HG02642 (cell line): Measurements from ENCODE around the gene RIPOR2.
A peak's percentile ranks its signal among the peaks of the same experiment; 100 is the strongest.
"Not testable (repeated sequence)": the region's sequence is repeated elsewhere in the genome, so short reads cannot be mapped to it uniquely, and the experiment has no call there.

Experiments used
- ATAC-seq: cut with Tn5 transposase; IDR thresholded peaks from one replicate; pipeline ENCODE4 v1.9.1; 2021; ENCODE audit warnings: mild to moderate bottlenecking; ENCODE audit not compliant: unreplicated experiment, poor library complexity

RIPOR2 gene

DNA sequence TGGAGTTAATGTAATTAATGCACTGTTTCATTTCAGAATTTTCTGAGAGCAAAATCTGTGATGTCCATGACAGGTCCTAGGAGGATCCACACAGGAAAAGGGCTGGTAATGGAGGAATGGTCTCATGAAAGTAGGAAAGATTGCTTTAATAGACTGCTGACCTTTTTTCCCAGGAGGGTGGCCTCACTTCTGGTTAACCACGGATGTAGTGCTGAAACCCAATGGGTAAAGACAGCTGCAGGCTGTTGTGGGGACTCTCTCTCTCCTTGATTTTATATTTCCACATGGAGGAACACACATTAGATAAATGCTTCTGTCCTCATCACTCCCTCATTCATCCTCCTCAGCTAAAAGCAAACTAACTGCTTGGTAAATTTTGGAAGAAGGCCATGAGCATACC, 23.6 kb upstream of the RIPOR2 start:
- no peak for ATAC-seq

DNA sequence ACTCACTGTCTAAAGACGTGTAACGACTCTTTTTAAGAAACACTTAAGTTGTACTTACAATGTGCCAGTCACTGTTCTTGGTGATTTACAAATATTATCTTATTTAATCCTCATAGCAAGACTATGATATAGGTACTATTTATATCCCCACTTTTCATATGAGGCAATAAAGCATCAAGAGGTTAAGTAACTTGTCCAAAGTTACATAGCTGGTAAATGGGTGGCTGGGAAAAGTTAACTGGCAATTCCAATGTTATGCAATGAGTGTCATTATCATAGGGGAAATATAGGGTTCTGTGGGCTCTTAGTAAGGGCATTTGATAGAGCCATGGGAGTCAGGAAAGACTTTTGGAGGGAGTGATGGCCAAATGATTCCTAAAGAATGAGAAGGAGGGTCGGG, 21.4 kb upstream of the RIPOR2 start:
- no peak for ATAC-seq

DNA sequence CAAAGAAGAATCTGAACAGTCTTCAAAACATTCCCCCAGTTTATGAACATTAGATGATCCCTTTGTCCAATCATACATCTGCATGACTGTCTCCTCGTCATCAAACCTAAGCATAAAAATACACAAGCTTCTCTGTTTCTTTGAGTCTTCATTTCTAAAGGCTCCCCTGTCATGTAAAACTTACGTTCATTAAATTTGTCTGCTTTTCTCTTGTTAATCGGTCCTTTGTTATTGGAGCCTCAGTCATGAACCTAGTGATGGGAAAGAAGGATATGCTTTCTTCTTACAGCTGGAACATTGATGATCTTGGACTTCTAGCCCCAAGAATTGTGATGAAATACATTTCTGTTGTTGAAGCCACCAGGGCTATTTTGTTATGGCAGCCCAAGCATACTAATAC, 18.0 kb upstream of the RIPOR2 start:
- ATAC-seq: no peak

DNA sequence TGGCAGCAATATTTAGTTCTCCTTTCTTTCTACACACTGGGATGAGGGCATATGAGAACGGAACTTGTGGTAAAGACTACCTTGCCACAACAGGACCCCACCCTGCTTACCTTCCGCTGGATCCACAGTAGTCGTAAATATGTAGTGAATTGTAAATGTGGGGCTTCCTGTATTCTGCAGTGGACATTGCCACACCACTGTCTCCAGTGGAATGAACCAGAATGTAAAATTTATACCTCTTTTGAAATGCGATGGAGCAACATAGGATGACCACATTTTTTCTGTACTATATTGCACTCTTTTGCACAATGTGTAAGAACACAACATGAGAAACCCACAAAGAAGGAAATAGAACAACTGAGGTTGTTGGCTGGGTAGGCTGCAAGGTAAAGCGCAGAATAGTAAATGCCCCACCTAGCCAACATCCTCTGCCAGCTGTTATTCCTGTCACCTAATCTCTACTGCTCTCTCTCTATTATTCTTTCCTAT, 16.1 kb upstream of the RIPOR2 start:
- no peak for ATAC-seq

DNA sequence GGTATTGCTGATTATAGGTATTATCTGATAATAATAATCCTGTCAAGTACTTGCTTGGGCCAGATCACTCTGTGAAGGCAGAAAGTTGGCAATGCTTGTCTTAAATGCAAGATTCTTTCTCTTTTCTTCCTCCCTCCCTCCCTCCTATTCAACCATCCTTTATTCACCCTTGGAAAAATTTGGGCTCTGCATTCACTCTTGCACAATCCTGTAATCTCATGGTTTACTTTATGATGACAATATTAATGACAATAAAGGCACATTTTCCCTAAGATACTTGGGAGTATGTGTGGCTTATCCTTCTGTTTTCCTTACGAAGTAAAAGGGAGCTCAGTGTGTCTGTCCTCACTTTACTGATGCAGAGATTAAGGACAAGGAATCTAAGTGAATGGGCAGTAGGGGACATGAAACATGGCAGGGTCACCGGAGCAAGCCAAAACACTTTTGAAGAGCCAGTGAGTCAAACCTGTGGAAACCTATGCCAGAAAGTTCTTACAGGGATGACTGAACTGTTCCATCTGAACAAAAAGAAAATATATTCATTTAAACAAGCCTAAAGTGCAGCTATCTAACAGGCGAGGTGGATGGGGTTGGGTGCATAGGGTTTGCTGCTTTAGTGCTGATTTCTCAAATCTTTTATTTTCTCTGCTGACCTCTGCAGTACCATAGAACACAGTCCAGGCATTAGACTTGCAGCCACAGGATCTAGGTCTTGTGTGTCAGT, 14.6 kb upstream of the RIPOR2 start:
- ATAC-seq: no peak

DNA sequence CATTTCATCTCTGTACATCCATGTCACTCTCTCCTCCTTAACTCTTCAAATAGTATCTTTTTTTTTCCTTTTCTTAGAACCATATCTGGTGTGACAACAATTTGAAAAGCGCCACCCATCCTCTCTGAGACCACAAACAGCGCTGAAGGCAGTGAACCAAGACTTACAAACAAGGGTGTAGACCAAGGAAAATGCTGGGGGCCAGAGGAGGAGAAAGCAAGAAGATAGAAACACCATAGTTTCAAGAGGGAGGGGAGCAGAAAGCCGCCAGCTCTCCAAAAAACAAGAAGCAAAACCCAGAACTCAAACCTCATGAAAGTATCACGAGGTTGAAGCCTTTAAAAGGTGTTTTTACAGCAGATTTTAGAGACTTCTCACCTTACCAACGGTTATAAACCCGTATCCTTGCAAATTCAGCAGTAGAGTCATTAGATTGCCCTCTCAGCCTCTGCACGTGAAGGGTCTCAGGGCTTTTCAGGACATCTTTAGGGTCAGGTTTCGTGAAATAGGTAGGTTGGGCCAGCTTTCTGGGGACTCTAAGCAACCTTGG, 13.3 kb upstream of the RIPOR2 start:
- peak; percentile 94 for ATAC-seq

DNA sequence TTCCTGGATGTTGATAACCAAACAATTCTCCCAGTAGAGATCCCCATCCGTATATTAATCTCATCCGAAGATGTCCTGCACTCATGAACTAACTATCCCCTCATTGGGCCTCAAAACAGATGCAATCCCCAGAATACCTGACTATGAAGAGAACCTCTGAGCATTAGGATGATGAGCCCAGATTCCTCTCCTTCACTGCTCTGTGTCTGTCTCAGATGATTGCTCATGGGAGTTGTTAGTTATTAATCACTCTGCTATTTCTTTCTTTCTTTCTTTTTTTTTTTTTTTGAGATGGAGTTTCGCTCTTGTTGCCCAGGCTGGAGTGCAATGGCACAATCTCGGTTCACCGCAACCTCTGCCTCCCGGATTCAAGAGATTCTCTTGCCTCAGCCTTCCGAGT, 12.5 kb upstream of the RIPOR2 start:
- ATAC-seq: not testable (repeated sequence)

DNA sequence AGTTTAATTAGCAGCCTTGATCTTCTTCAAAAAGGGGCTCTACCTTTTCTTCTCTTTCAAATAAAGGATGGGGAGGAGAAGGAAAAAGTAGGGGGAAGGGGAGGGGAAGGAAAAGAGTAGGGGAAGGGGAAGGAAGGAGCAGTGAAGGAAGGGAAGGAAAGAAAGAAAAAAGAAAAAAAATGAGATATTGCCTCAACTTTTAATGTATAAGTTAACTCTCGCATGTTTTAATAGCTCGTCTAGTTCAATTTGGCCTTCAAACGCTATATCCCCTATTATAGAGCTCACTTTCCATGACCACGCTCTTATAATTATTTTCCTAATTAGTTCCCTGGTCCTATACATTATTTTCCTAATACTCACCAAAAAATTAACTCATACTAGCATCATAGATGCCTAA, 11.9 kb upstream of the RIPOR2 start:
- ATAC-seq: no peak

DNA sequence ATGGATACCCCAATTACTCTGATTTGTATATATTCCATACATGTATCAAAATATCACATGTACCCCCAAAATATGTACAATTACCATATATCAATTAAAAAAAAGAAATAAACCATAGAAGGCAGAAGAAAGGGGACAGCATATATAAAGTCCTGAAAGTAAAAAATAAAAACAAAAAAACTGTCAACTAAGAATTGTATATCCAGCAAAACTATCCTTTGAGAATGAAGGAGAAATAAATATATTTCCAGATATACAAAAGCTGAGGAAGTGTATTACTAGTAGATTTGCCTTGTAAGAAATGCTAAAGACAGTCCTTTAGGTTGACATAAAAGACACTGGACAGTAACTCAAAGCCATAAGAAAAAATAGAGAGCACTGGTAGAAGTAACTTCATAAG, 9.3 kb upstream of the RIPOR2 start:
- ATAC-seq: no peak

DNA sequence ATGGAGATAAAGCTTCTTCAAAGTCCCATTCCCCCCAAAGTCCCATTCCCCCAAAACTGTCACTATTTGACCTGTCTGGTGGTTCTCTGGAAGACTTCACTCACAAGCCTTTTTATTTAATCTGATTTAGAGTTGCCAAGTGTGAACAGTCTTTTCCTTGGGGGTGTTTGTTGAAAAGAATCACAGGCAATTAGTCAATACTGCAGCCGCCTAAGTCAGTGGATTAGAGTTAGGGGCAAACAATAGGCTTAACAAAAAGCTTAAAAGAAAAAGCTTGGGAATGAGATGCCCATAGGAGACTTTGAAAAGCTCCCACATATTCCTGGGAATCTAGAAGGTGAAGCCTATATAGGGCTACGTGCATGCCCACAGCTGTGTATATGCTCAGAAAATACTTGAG, 8.0 kb upstream of the RIPOR2 start:
- ATAC-seq: no peak

DNA sequence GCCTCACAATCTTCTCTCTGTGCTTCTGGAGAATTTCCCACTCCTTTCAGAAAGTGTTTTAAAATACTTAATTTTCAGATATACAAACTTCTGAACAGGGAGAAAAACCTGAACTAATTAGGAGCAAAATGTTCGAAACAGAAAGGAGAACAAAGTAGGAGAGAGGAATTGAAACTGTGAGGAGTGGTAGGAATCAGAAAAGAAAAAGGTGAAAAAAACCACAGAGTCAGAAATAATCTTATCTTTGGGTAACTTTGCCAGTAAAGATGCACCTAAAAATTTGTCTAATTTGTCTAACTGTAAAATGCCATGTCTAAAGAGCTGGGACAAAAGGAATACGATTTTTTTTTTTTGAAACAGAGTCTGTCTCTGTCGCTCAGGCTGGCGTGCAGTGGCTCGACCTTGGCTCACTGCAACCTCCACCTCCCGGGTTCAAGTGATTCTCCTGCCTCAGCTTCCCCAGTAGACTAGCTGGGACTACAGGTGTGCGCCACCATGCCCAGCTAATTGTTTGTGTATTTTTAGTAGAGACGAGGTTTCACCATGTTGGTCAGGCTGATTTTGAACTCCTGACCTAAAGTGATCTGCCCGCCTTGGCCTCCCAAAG, 4.7 kb upstream of the RIPOR2 start:
- no peak for ATAC-seq

DNA sequence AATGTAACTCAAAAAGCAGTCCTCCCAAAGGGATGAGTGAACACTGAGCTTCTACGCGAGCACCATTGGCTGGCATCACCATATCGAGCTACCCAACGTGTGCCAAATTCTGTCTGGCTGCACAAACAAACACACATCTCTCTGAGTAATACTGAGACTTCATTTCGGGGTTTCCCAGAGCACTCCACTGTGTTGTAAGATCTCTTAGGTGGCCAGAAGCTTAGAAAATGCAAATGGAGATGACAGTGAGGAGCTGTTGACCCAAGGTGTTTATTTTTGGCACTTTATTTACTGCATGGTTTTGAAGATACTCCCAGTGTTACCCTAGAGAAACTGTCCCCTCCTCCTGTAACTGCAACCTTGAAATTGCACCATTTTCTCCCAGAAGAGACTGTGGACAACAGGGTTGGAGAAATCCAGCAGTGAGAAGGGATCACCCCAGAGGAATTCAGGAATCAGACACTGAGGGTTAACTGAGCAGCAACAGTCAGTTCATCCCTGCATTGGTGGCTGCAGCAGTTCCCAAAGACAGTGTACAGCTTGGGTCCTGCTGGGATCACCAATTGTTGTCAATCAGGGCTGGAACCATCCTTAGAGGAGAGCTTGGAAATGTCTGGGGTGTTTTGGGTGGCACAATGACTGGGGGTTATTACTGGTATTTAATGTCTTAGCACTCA, 1.0 kb upstream of the RIPOR2 start:
- ATAC-seq: peak; percentile 74

DNA sequence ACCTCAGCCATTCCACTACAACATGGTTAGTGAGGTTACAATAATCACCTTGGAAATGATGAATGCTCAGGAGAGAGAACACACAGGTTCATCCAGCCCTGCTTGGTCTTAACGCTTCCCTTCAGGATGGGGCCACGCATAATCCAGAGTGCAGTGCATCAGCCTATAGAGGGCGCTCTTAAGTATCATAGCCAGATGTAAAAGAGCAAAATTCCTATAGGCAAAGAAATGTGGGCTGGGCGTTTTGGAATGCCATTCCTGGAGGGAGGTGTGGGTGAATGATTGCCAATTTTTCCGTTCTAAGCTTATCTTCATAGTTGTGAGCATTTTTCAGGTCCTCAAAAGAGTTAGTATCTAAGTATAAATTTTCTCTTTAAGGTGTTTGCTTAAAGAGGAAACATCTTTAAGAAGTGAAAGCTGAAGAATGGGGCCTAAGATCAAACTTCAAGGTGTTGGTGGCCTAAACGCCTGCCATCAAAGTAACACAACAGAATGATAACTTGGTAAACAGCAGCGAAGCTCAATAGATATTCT, 1.8 kb downstream of the RIPOR2 start:
- no peak for ATAC-seq

DNA sequence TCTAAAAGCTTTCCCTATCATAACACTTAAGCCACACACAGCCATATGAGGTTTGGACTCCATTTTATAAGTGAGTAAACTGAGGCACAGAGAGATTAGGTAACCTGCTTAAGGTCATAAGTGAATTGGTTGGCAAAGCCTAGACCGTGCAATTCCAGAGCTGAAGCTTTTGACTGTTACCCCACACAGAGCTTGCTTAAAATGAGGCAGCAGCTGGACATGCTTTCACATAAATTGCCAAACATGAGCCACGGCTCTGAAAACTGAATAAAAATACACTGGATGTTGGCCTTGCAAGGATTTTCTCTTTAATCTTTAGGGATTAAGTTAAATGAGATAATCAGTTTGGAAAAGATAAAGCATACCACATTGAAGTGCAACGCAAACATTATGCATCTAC, 2.5 kb downstream of the RIPOR2 start:
- no peak for ATAC-seq

DNA sequence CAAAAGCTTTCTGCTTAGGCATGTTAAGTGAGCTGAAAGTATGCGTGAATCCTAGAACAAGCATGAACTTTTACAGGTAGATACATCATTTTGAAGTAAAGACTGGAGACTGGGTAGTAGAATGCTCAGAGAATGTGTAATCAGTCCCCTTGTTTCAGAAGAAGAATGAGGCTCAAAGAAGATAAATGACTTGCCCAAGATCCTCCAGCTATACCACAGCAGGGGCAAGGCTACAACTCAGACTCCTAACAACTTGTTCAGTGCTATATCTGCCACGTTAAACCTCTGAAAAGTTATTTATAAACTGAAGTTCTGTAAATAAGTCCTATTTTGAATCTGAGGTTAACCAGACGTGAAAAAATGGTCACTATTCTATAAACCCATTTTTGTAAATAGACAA, 2.9 kb downstream of the RIPOR2 start:
- no peak for ATAC-seq

DNA sequence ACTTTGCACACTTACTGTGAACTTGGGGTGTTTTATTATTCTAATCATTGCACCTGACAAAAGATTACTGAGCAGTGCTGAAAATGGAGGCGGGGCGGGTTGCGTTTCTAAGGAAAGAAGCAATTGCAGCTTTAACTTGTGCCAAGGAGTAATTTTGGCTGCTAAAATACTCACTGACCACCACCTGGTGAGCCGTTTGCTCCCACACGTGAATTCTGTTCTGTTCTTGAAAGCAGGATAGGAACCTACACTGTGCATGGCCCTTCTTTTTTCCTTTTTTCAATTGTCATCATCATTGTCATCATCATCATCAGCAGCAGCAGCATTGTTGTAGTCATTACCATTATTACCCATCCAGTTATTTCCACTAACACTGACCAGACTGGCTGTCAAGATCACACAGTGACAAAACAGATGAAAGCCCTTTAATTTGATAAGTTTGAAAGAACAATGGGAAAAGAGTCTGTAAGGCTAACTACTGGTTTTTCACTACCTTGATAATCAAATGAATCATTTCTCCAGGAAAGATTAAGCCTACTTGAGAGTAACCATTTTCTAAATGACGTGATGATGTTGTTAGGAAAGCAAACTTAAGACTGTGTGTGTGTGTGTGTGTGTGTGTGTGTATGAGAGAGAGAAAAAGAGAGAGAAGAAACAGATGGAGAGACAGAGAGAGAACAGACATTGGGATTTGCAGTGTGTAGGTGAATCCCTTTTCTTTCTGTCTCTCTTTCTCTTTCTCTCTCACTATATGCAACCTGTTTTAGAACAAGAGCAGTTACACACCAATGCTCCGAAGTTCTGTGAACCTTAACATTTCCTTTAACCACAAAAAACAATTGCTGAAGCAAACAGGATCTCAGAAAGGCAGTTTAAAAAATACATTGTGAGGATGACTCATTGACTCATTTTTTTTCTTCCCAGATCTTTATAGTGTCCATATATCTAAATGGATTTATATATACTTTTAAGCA, 3.8 kb downstream of the RIPOR2 start:
- no peak for ATAC-seq

DNA sequence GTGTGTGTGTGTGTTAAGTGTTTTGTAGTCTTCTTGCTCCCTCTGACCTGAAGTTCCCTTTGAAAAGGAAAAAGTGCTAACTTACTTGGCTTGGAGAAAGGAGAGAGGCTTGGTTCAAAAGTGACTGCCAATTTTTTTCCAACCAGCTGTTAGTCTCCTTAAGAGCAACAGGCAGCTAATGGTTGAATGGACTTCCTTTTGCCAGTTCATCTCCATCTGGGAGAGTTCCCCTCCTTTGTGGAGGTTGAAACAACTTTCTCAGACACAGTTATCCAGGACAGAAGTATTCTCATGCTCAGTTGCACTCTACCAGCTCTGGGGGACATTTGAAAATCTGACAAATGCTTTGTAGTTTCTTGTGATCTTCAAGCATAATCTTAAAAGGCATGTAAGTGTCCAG, 4.5 kb downstream of the RIPOR2 start:
- no peak for ATAC-seq

DNA sequence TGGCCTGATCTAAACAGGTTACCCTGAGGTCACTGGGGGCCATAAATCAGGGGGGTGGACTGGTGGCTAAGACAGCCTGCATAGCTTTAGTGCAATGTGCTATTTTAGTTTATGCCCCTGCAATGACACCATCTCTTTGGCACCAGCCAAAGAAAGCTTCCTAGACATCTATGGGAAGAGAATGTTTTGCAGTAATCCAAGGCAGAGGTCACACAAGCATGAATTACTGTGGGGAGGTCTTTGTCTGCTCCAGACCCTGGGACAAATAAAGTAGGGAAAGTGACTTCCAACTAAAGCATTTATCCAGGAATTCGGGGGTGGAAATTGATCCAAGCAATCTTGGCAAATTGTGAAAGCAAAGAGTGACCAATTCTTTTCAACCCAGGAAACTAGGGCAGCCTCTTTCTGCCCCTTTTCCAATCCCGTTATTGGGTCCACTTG, 5.3 kb downstream of the RIPOR2 start:
- no peak for ATAC-seq

DNA sequence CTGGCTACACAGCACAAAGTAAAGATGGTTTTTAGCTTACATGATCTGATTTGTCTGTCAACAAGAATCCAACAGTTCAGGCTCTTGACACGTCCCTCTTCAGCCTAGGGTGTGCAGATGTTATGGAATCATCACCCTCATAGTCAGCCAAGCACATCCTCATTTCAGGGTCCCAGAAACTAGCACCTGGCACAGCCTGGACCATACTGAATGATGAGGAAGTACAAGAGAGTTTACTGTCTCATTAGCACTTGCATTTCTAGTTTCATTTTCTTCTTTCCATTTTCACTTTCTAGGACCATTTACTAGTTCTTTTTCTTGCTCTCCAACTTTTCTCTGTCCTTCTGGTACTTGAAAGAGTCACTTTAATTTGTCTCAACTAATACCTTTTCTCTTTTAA, 6.5 kb downstream of the RIPOR2 start:
- peak; percentile 43 for ATAC-seq
